A673 (cell line): ENCODE results near the gene ENTREP1. TPM values are rescaled to one million over a fixed set of nuclear protein-coding genes. Genes with fewer than 3 reads are reported as not detected.
"Not testable (repeated sequence)": the region's sequence is repeated elsewhere in the genome, so short reads cannot be mapped to it uniquely, and the experiment has no call there.

Experiments
- BruUV-seq: library from RNA; stranded (reverse); fragments of 400-500 nt; replicated peaks from 2 replicates; lab custom pipeline; 2021; lab: Mats Ljungman, UMichigan
- CTCF ChIA-PET: fragments of 300-600 bp; sonication (Branson Sonifier 250); formaldehyde crosslinking; loops from one replicate; lab custom pipeline; 2022; ENCODE audit warnings: antibody characterized with exemption; lab: Charles Lee
- POLR2A ChIA-PET: fragments of 300-600 bp; sonication (Branson Sonifier 250); formaldehyde crosslinking; loops from one replicate; lab custom pipeline; 2022; ENCODE audit warnings: antibody characterized with exemption; ENCODE audit not compliant: low non-redundant PET; lab: Charles Lee
- DNase-seq: peaks from one replicate; pipeline ENCODE4 v3.0.0-alpha.2; 2015; ENCODE audit warnings: low spot score
- H3K27ac ChIP-seq: fragments of 200-600 bp; sonication (generic); 2 replicates; pipeline ENCODE4 v1.5.1; 2016; ENCODE audit warnings: mixed run types, low read depth, mild to moderate bottlenecking, mixed read lengths, antibody characterized with exemption, low read length; ENCODE audit not compliant: poor library complexity, severe bottlenecking
- H3K27me3 ChIP-seq: fragments of 200-600 bp; sonication (generic); replicated peaks from 2 replicates; pipeline ENCODE4 v1.6.1; 2017; ENCODE audit warnings: mixed run types, low read depth, mild to moderate bottlenecking, mixed read lengths, antibody characterized with exemption, low read length; ENCODE audit not compliant: insufficient read depth, poor library complexity
- H3K36me3 ChIP-seq: fragments of 200-600 bp; sonication (generic); 2 replicates; pipeline ENCODE4 v1.6.1; 2016; ENCODE audit warnings: mixed run types, mild to moderate bottlenecking, mixed read lengths, antibody characterized with exemption, low read length; ENCODE audit not compliant: insufficient read depth, poor library complexity, severe bottlenecking
- H3K4me1 ChIP-seq: fragments of 200-600 bp; sonication (generic); 2 replicates; pipeline ENCODE4 v1.6.1; 2017; ENCODE audit warnings: mixed run types, mild to moderate bottlenecking, mixed read lengths, antibody characterized with exemption, low read length; ENCODE audit not compliant: insufficient read depth, poor library complexity, severe bottlenecking
- H3K4me3 ChIP-seq: fragments of 200-600 bp; sonication (generic); 2 replicates; pipeline ENCODE4 v1.5.1; 2016; ENCODE audit warnings: low read depth, mixed run types, mild to moderate bottlenecking, mixed read lengths, low read length; ENCODE audit not compliant: poor library complexity, severe bottlenecking
- H3K9me3 ChIP-seq: fragments of 200-600 bp; sonication (generic); 2 replicates; pipeline ENCODE4 v1.6.1; 2016; ENCODE audit warnings: mixed run types, low read depth, mild to moderate bottlenecking, mixed read lengths, antibody characterized with exemption, low read length; ENCODE audit not compliant: poor library complexity, severe bottlenecking
- CTCF ChIP-seq: fragments of 300-800, 200-600 bp; sonication (generic); conservative IDR thresholded peaks from 2 replicates; pipeline ENCODE4 v1.5.1; 2017; ENCODE audit warnings: low read depth, mild to moderate bottlenecking, antibody characterized with exemption, low read length, moderate library complexity, mixed read lengths
- EZH2 ChIP-seq: fragments of 200-600 bp; sonication (generic); IDR thresholded peaks from 2 replicates; pipeline ENCODE4 v1.6.1; 2017; ENCODE audit warnings: borderline replicate concordance, low read depth, mild to moderate bottlenecking, mixed read lengths, antibody characterized with exemption, low read length; ENCODE audit not compliant: poor library complexity, severe bottlenecking
- intact Hi-C: fragments of 100-400 bp; cut with micrococcal nuclease; formaldehyde crosslinking; loops from one replicate; pipeline ENCODE4 v1.10.0; 2022; ENCODE audit not compliant: unreplicated experiment
- total RNA-seq: library from RNA; stranded (reverse); gene quantifications from 2 replicates; pipeline ENCODE4 v1.2.3, GENCODE V29; 2021

ENTREP1 gene
- total RNA-seq, 1 experiment from 2014 or later: not detected

- ChIA-PET POLR2A (no interaction called here), CTCF (no interaction called here)
- no TSS peak for BruUV-seq
- H3K4me1 ChIP-seq: no peaks in the 10 kb centered on the region
- H3K4me3 ChIP-seq: no peak overlapping the region
- no peak overlapping the region for H3K27ac ChIP-seq
- intact Hi-C loops: loop anchor here (10.0 kb wide), 1 partner anchor 56 kb away; no protein-coding TSS in a partner anchor
- no peak for DNase-seq
- H3K9me3 ChIP-seq: no peaks in the 10 kb centered on the region
- TF ChIP-seq CTCF (no peak), EZH2 (no peak)
- H3K27me3 ChIP-seq: no peaks in the 10 kb centered on the region
- no peaks in the 10 kb centered on the region for H3K36me3 ChIP-seq
Observed at GRCh38 chr9:69400470-69400869, 75.5 kb downstream of the ENTREP1 start.

GRCh38 chr9:69409936-69410335 lies 84.9 kb downstream of the ENTREP1 start:
- H3K36me3 ChIP-seq, H3K27me3 ChIP-seq, H3K27ac ChIP-seq, H3K9me3 ChIP-seq, DNase-seq, BruUV-seq, CTCF ChIA-PET, H3K4me1 ChIP-seq, H3K4me3 ChIP-seq, POLR2A ChIA-PET: not testable (repeated sequence)
- intact Hi-C loops: loop anchor here (10.0 kb wide), 1 partner anchor 65 kb away; no protein-coding TSS in a partner anchor

- intact Hi-C loops: no loop called here
- no peaks in the 10 kb centered on the region for H3K4me1 ChIP-seq
- no TSS peak for BruUV-seq
- no peak overlapping the region for H3K4me3 ChIP-seq
- H3K27ac ChIP-seq: no peak overlapping the region
- TF ChIP-seq CTCF (no peak), EZH2 (no peak)
- no peaks in the 10 kb centered on the region for H3K27me3 ChIP-seq
- CTCF ChIA-PET: no interaction called here
- no peak for DNase-seq
- POLR2A ChIA-PET: no interaction called here
- H3K9me3 ChIP-seq: no peaks in the 10 kb centered on the region
- no peaks in the 10 kb centered on the region for H3K36me3 ChIP-seq
Observed at GRCh38 chr9:69411246-69411645, 86.2 kb downstream of the ENTREP1 start.

- intact Hi-C loops: no loop called here
- ChIA-PET POLR2A (no interaction called here), CTCF (no interaction called here)
- Histone ChIP-seq H3K36me3 (no peaks in the 10 kb centered on the region), H3K27me3 (no peaks in the 10 kb centered on the region), H3K4me3 (no peak overlapping the region), H3K9me3 (no peaks in the 10 kb centered on the region), H3K27ac (no peak overlapping the region), H3K4me1 (no peaks in the 10 kb centered on the region)
- DNase-seq: no peak
- no TSS peak for BruUV-seq
- TF ChIP-seq CTCF (no peak), EZH2 (no peak)
Observed at GRCh38 chr9:69411931-69412740, 87.1 kb downstream of the ENTREP1 start.
